H1 (cell line): ENCODE results near the gene PRICKLE2. TPM values are rescaled to one million over a fixed set of nuclear protein-coding genes. Genes with fewer than 3 reads are reported as not detected.

Experiments
- CTCF ChIA-PET: fragments of 300-600 bp; sonication (Branson Sonifier 250); formaldehyde crosslinking; loops from one replicate; lab custom pipeline; 2021; ENCODE audit not compliant: partially characterized antibody; lab: Charles Lee
- POLR2A ChIA-PET: fragments of 300-600 bp; sonication (Branson Sonifier 250); formaldehyde crosslinking; loops from one replicate; lab custom pipeline; 2021; ENCODE audit warnings: inconsistent platforms; ENCODE audit not compliant: partially characterized antibody; lab: Charles Lee
- DNase-seq, 2 experiments: peaks; one replicate each; pipeline versions ENCODE4 v3.0.0 to v3.0.0-alpha.2; 2010 to 2022; ENCODE audit warnings: low spot score in 2 of 2, low read depth in 1 of 2, mixed read lengths in 1 of 2
- FAIRE-seq: peaks from 2 replicates; lab custom pipeline; 2011; peaks lifted over from hg19 to GRCh38; lab: Jason Lieb, UNC
- H2AFZ ChIP-seq: 2 replicates; pipeline ENCODE4 v1.8.1; 2012; ENCODE audit warnings: low read length, inconsistent platforms
- H2AK5ac ChIP-seq: 2 replicates; pipeline ENCODE4 v1.6.1; 2013; ENCODE audit warnings: low read depth, low read length
- H2BK120ac ChIP-seq: replicated peaks from 2 replicates; pipeline ENCODE3; 2013; ENCODE audit warnings: low read depth, low read length, inconsistent platforms
- H2BK12ac ChIP-seq: 2 replicates; pipeline ENCODE4 v1.6.1; 2013; ENCODE audit warnings: low read depth, low read length
- H2BK15ac ChIP-seq: 2 replicates; pipeline ENCODE4 v1.6.1; 2013; ENCODE audit warnings: low read length
- H2BK20ac ChIP-seq: 2 replicates; pipeline ENCODE4 v1.6.1; 2013; ENCODE audit warnings: low read length
- H2BK5ac ChIP-seq: 2 replicates; pipeline ENCODE4 v1.6.1; 2013; ENCODE audit warnings: low read depth, low read length
- H3K14ac ChIP-seq: 2 replicates; pipeline ENCODE4 v1.6.1; 2013; ENCODE audit warnings: inconsistent platforms; ENCODE audit not compliant: insufficient read length
- H3K18ac ChIP-seq: 2 replicates; pipeline ENCODE4 v1.6.1; 2013; ENCODE audit warnings: low read length; ENCODE audit errors: extremely low read depth
- H3K23ac ChIP-seq: 2 replicates; pipeline ENCODE4 v1.6.1; 2013; ENCODE audit warnings: inconsistent platforms; ENCODE audit not compliant: insufficient read length
- H3K23me2 ChIP-seq: 2 replicates; pipeline ENCODE4 v1.6.1; 2013; ENCODE audit warnings: low read depth, low read length
- H3K27ac ChIP-seq: 2 replicates; pipeline ENCODE4 v1.6.1; 2011; ENCODE audit warnings: low read depth, low read length, inconsistent platforms
- H3K27me3 ChIP-seq, 4 experiments: replicated peaks in 1 of 4; 1 replicate in 1 of 4; 2 replicates in 3 of 4; pipeline versions ENCODE4 v1.6.1 to v1.8.1; 2011 to 2013; ENCODE audit warnings: low read length in 3 of 4, mild to moderate bottlenecking in 3 of 4, inconsistent platforms in 2 of 4, mixed read lengths in 2 of 4, moderate library complexity in 1 of 4; ENCODE audit not compliant: control insufficient read depth in 3 of 4, insufficient read depth in 3 of 4; ENCODE audit errors: extremely low read depth in 1 of 4
- H3K36me3 ChIP-seq, 4 experiments: 2 replicates each; pipeline versions ENCODE4 v1.6.1 to v1.8.1; 2011 to 2013; ENCODE audit warnings: mild to moderate bottlenecking in 4 of 4, low read length in 3 of 4, moderate library complexity in 2 of 4, control low read depth in 1 of 4, inconsistent platforms in 1 of 4; ENCODE audit not compliant: insufficient read depth in 4 of 4, control insufficient read depth in 2 of 4
- H3K4ac ChIP-seq: replicated peaks from 2 replicates; pipeline ENCODE3; 2013; ENCODE audit warnings: low read length, low read depth, mixed read lengths, inconsistent platforms; ENCODE audit not compliant: insufficient read length
- H3K4me1 ChIP-seq, 4 experiments: replicated peaks in 1 of 4; 1 replicate in 1 of 4; 2 replicates in 3 of 4; pipeline versions ENCODE4 v1.6.1 to v1.8.1; 2011 to 2013; ENCODE audit warnings: low read length in 3 of 4, inconsistent platforms in 2 of 4, mixed read lengths in 1 of 4; ENCODE audit not compliant: insufficient read depth in 4 of 4, control insufficient read depth in 3 of 4
- H3K4me2 ChIP-seq, 2 experiments: 2 replicates each; pipeline versions ENCODE4 v1.6.1 to v1.8.1; 2011 to 2013; ENCODE audit warnings: low read depth in 2 of 2, low read length in 2 of 2, control low read depth in 1 of 2, inconsistent platforms in 1 of 2, mild to moderate bottlenecking in 1 of 2; ENCODE audit not compliant: insufficient read depth in 1 of 2
- H3K4me3 ChIP-seq, 4 experiments: fragments of 200-600, 300-600 bp in 1 of 4; sonication (generic), shearing (Covaris generic), sonication (Bioruptor Twin) in 1 of 4; 2 replicates each; pipeline versions ENCODE4 v1.5.1 to v1.8.1; 2011 to 2016; ENCODE audit warnings: low read length in 4 of 4, low read depth in 3 of 4, control low read depth in 2 of 4, inconsistent platforms in 2 of 4, mild to moderate bottlenecking in 2 of 4, mixed read lengths in 1 of 4, moderate library complexity in 1 of 4; ENCODE audit not compliant: insufficient read depth in 2 of 4; ENCODE audit errors: extremely low read depth in 1 of 4
- H3K56ac ChIP-seq: replicated peaks from 2 replicates; pipeline ENCODE3; 2013; ENCODE audit warnings: low read depth, mild to moderate bottlenecking, mixed read lengths, low read length, inconsistent platforms; ENCODE audit not compliant: insufficient read length
- H3K79me1 ChIP-seq: 2 replicates; pipeline ENCODE4 v1.6.1; 2013; ENCODE audit warnings: low read depth, low read length, control low read depth
- H3K79me2 ChIP-seq, 2 experiments: 2 replicates each; pipeline versions ENCODE4 v1.6.1 to v1.8.1; 2012 to 2013; ENCODE audit warnings: low read length in 2 of 2, mild to moderate bottlenecking in 2 of 2, inconsistent platforms in 1 of 2; ENCODE audit not compliant: insufficient read depth in 2 of 2, control insufficient read depth in 1 of 2
- H3K9ac ChIP-seq, 4 experiments: replicated peaks in 1 of 4; 1 replicate in 1 of 4; 2 replicates in 3 of 4; pipeline versions ENCODE4 v1.6.1 to v1.8.1; 2011 to 2013; ENCODE audit warnings: low read depth in 3 of 4, low read length in 3 of 4, control low read depth in 2 of 4, mild to moderate bottlenecking in 2 of 4, moderate library complexity in 2 of 4, inconsistent platforms in 1 of 4; ENCODE audit errors: extremely low read depth in 1 of 4
- H3K9me3 ChIP-seq, 2 experiments: 2 replicates each; pipeline versions ENCODE4 v1.6.1 to v1.8.1; 2012 to 2013; ENCODE audit warnings: mild to moderate bottlenecking in 2 of 2, moderate library complexity in 2 of 2, control low read depth in 1 of 2, inconsistent platforms in 1 of 2, low read depth in 1 of 2, low read length in 1 of 2, mixed read lengths in 1 of 2; ENCODE audit not compliant: insufficient read depth in 2 of 2
- H4K20me1 ChIP-seq, 2 experiments: replicated peaks in 1 of 2; 2 replicates each; pipeline versions ENCODE3 to v1.8.1; 2011 to 2013; ENCODE audit warnings: inconsistent platforms in 2 of 2, low read length in 2 of 2, mild to moderate bottlenecking in 1 of 2; ENCODE audit not compliant: insufficient read depth in 2 of 2, control insufficient read depth in 1 of 2
- H4K5ac ChIP-seq: 2 replicates; pipeline ENCODE4 v1.6.1; 2013; ENCODE audit warnings: low read length, low read depth, mixed read lengths, inconsistent platforms; ENCODE audit not compliant: insufficient read length
- H4K8ac ChIP-seq: 2 replicates; pipeline ENCODE4 v1.8.0; 2013; ENCODE audit warnings: mild to moderate bottlenecking, moderate library complexity, low read length, inconsistent platforms; ENCODE audit not compliant: insufficient read depth; ENCODE audit errors: extremely low read depth
- H4K91ac ChIP-seq: replicated peaks from 2 replicates; pipeline ENCODE3; 2013; ENCODE audit warnings: low read length, mixed read lengths, inconsistent platforms; ENCODE audit not compliant: insufficient read length
- ATF3 ChIP-seq: IDR thresholded peaks from 2 replicates; pipeline ENCODE4 v1.6.1; 2011; ENCODE audit warnings: low read depth, mild to moderate bottlenecking, low read length; ENCODE audit not compliant: insufficient read depth
- CBX8 ChIP-seq: fragments of 300-800, 300-1000 bp; sonication (generic); IDR thresholded peaks from 2 replicates; pipeline ENCODE4 v1.7.1; 2016; ENCODE audit warnings: low read depth, low read length, borderline replicate concordance
- CHD2 ChIP-seq: IDR thresholded peaks from 2 replicates; pipeline ENCODE4 v1.6.1; 2012; ENCODE audit warnings: low read length, improper control_type of control experiment
- KDM4A ChIP-seq: IDR thresholded peaks from one replicate; pipeline ENCODE4 v1.7.1; 2012; ENCODE audit warnings: low read depth, mild to moderate bottlenecking, moderate library complexity, low read length, inconsistent platforms; ENCODE audit not compliant: severe bottlenecking
- MAFK ChIP-seq: IDR thresholded peaks from 2 replicates; pipeline ENCODE4 v1.6.1; 2012; ENCODE audit warnings: low read depth, mild to moderate bottlenecking, improper control_type of control experiment, low read length
- POLR2AphosphoS5 ChIP-seq: IDR thresholded peaks from 2 replicates; pipeline ENCODE4 v1.6.1; 2011; ENCODE audit warnings: low read depth, low read length
- RBBP5 ChIP-seq: IDR thresholded peaks from 2 replicates; pipeline ENCODE4 v1.7.1; 2012; ENCODE audit warnings: low read depth, mild to moderate bottlenecking, inconsistent platforms, low read length, moderate library complexity, borderline replicate concordance
- RFX5 ChIP-seq: IDR thresholded peaks from 2 replicates; pipeline ENCODE4 v1.6.1; 2011; ENCODE audit warnings: low read depth, low read length, improper control_type of control experiment, borderline replicate concordance
- RNF2 ChIP-seq: fragments of 200-900, 300-1000 bp; sonication (generic); IDR thresholded peaks from 2 replicates; pipeline ENCODE4 v1.7.1; 2016; ENCODE audit warnings: borderline replicate concordance, low read depth, mild to moderate bottlenecking, antibody characterized with exemption, low read length; ENCODE audit not compliant: poor library complexity, severe bottlenecking; ENCODE audit errors: missing control alignments
- RXRA ChIP-seq: IDR thresholded peaks from 2 replicates; pipeline ENCODE4 v1.6.1; 2011; ENCODE audit warnings: low read depth, mild to moderate bottlenecking, low read length, moderate library complexity; ENCODE audit not compliant: insufficient read depth
- TBP ChIP-seq: IDR thresholded peaks from 2 replicates; pipeline ENCODE4 v1.6.1; 2011; ENCODE audit warnings: low read depth, low read length, improper control_type of control experiment
- YY1 ChIP-seq: IDR thresholded peaks from 2 replicates; pipeline ENCODE4 v1.6.1; 2011; ENCODE audit warnings: low read depth, mild to moderate bottlenecking, low read length
- WGBS, 2 experiments: shearing (Covaris generic) in 1 of 2; methylation state at CpG; one replicate each; pipeline versions ENCODE4 v1.1.6 to v1.1.7; 2013 to 2015; ENCODE audit warnings: low lambda C conversion rate in 2 of 2, mixed read lengths in 2 of 2, inconsistent platforms in 1 of 2, low coverage in 1 of 2, missing lambda C conversion rate in 1 of 2; ENCODE audit not compliant: insufficient replicate concordance in 2 of 2, insufficient coverage in 1 of 2, insufficient read length in 1 of 2; ENCODE audit errors: extremely low coverage in 1 of 2, missing lambda C conversion rate in 1 of 2; 5-methylcytosine and 5-hydroxymethylcytosine counted together
- polyA plus RNA-seq, 7 experiments: library from polyadenylated mRNA; depleted of rRNA in 3 of 7; stranded (reverse) in 5 of 7; unstranded in 2 of 7; fragments of >200 nt in 5 of 7; fragments of 200-250 nt in 2 of 7; gene quantifications; 1 replicate in 5 of 7; 2 replicates in 1 of 7; 4 replicates in 1 of 7; pipeline versions ENCODE4 v1.2.1 to v1.2.3, GENCODE V29; 2011 to 2013; ENCODE audit warnings: missing spikeins in 2 of 7, mixed read lengths in 2 of 7
- total RNA-seq: library from RNA; stranded (reverse); fragmentation: NEBNext Ultra II Directional; extraction: Animal tissue kit (Norgen Biotek cat#: 25700); gene quantifications from 2 replicates; pipeline ENCODE4 v1.2.1, GENCODE V29; 2021

Gene PRICKLE2
- total and polyA plus RNA-seq, 2 of the 8 experiments (the other 6 are each of a cell fraction or from before 2014, with no cell fraction given): 2.9 to 8.0 TPM

GRCh38 chr3:64098670-64099069, 126.6 kb downstream of the PRICKLE2 start:
- Histone ChIP-seq H3K4me3 (no peak overlapping the region), H2BK15ac (peak overlapping the region; percentile 21; the same call in 1 of the 2 replicates), H4K20me1 (no peaks in the 10 kb centered on the region), H3K9me3 (no peaks in the 10 kb centered on the region)
- TF ChIP-seq ATF3: no peak
- TF ChIP-seq KDM4A: no peak
- TF ChIP-seq TBP: no peak
- no peak for TF ChIP-seq MAFK
- no peak for TF ChIP-seq RFX5
- TF ChIP-seq RXRA: no peak
- no peak for TF ChIP-seq RNF2
- TF ChIP-seq YY1: no peak
- no peak for TF ChIP-seq CHD2
- TF ChIP-seq CBX8: no peak
- TF ChIP-seq RBBP5: no peak
- no peak for TF ChIP-seq POLR2AphosphoS5
- TF ChIP-seq, all 59 proteins: peak for 0
- ChIA-PET CTCF (interaction anchor here (1.1 kb wide), 1 partner anchor 386 kb away, joined by 4 read pairs; no protein-coding TSS in a partner anchor), POLR2A (interaction anchor here (1.1 kb wide), 1 partner anchor 9 kb away, joined by 5 read pairs; no protein-coding TSS in a partner anchor)
- H2BK20ac ChIP-seq: no peak overlapping the region
- H2BK12ac ChIP-seq: no peak overlapping the region
- no peak for FAIRE-seq
- H3K27me3 ChIP-seq: no peaks in the 10 kb centered on the region
- no peak overlapping the region for H4K91ac ChIP-seq
- H3K4ac ChIP-seq: no peak overlapping the region
- H3K4me2 ChIP-seq: no peak overlapping the region
- no peak overlapping the region for H2AK5ac ChIP-seq
- no peak overlapping the region for H3K9ac ChIP-seq
- H3K27ac ChIP-seq: no peak overlapping the region
- H3K18ac ChIP-seq: no peak overlapping the region
- DNase-seq: no peak
- no peak overlapping the region for H2BK5ac ChIP-seq
- no peak overlapping the region for H2AFZ ChIP-seq
- H4K5ac ChIP-seq: no peak overlapping the region
- no peak overlapping the region for H3K56ac ChIP-seq
- peaks cover 0 to 5% (median 0%) of the 10 kb centered on the region in 4 experiments; a peak in 1 of 8 replicates for H3K36me3 ChIP-seq
- H3K4me1 ChIP-seq: peaks cover 4 to 14% (median 10%) of the 10 kb centered on the region in 4 experiments
- no peaks in the 10 kb centered on the region for H3K79me2 ChIP-seq
- no peak overlapping the region for H3K23ac ChIP-seq
- no peak overlapping the region for H3K14ac ChIP-seq
- H2BK120ac ChIP-seq: no peak overlapping the region
- no peak overlapping the region for H4K8ac ChIP-seq
- 90% methylated on average over 3 of the region's 3 CpGs; no CpG with 5 or more reads in 1 of the 2 experiments for WGBS, 2 experiments
- H3K79me1 ChIP-seq: no peaks in the 10 kb centered on the region
- no peaks in the 10 kb centered on the region for H3K23me2 ChIP-seq
